Adrenal gland (tissue), 12 donors: ENCODE data around the gene DFFB. TPM values are rescaled to one million over a fixed set of nuclear protein-coding genes. Genes with fewer than 3 reads are reported as not detected.

ENCODE experiments used
- DNase-seq, 7 donors: peaks; one replicate each; pipeline ENCODE4 v3.0.0-alpha.2; 2019 to 2020
- H3K27ac ChIP-seq, 5 donors: fragments of 200-600 bp; sonication (generic) in 4 of 5; 1 replicate in 3 of 5; 2 replicates in 2 of 5; pipeline versions ENCODE4 v1.5.1 to v1.8.0; 2016 to 2020; ENCODE audit warnings: mild to moderate bottlenecking in 1 of 5
- H3K27me3 ChIP-seq: fragments of 200-600 bp; 2 replicates; pipeline ENCODE4 v1.8.0; 2021
- H3K36me3 ChIP-seq, 2 donors: fragments of 200-600 bp; replicated peaks in 1 of 2; 1 replicate in 1 of 2; 2 replicates in 1 of 2; pipeline versions ENCODE4 v1.5.1 to v1.8.0; 2018 to 2022
- H3K4me1 ChIP-seq, 2 donors: fragments of 200-600 bp; replicated peaks in 1 of 2; 1 replicate in 1 of 2; 2 replicates in 1 of 2; pipeline versions ENCODE4 v1.5.1 to v1.8.0; 2018 to 2021
- H3K4me3 ChIP-seq, 4 donors: fragments of 200-600 bp; sonication (generic) in 3 of 4; one replicate each; pipeline ENCODE4 v1.5.1; 2016 to 2018
- H3K9me3 ChIP-seq, 3 donors: fragments of 200-600 bp; sonication (generic) in 1 of 3; replicated peaks in 1 of 3; 1 replicate in 2 of 3; 2 replicates in 1 of 3; pipeline versions ENCODE4 v1.5.1 to v1.8.0; 2016 to 2021
- POLR2A ChIP-seq, 2 donors: fragments of 450-650 bp; IDR thresholded peaks; one replicate each; pipeline ENCODE4 v1.6.1; 2017; ENCODE audit warnings: antibody characterized with exemption in 2 of 2, mild to moderate bottlenecking in 2 of 2, moderate library complexity in 1 of 2
- WGBS, 4 donors: extraction: QIAGEN DNeasy Blood & Tissue Kit in 2 of 4; methylation state at CpG; one replicate each; pipeline versions ENCODE4 v1.1.5 to v1.1.7; 2013 to 2017; 5-methylcytosine and 5-hydroxymethylcytosine counted together
- intact Hi-C, 2 donors: fragments of 100-400 bp; cut with DNase I; formaldehyde crosslinking; loops; one replicate each; pipeline versions ENCODE4 v1.14.1 to v1.15.0; 2022 to 2023
- polyA plus RNA-seq, 3 donors: library from polyadenylated mRNA; stranded (reverse); fragments of 200-250 nt in 2 of 3; fragments of 350-450 nt in 1 of 3; fragmentation: Illumina TruSeq in 1 of 3; extraction: RNeasy Lipid Tissue Mini Kit (QIAGEN cat#74804) in 1 of 3; gene quantifications; one replicate each; pipeline ENCODE4 v1.2.3, GENCODE V29; 2013 to 2014
- total RNA-seq, 9 donors: library from RNA; depleted of rRNA in 4 of 9; stranded (reverse); fragments of >200 nt in 4 of 9; fragments of 120-200 nt in 1 of 9; fragmentation: NEBNext Ultra II Directional in 1 of 9; extraction: Animal tissue kit (Norgen Biotek cat#: 25700) in 1 of 9; gene quantifications; one replicate each; pipeline versions ENCODE4 v1.1.0 to v1.2.4, GENCODE V29; 2013 to 2023
- TF ChIP-seq, protein P1 (sequence below), 6 experiments: fragments of 450-650 bp in 4 of 6; fragments of 200-600 bp in 2 of 6; sonication (generic) in 1 of 6; IDR thresholded peaks; 1 replicate in 5 of 6; 2 replicates in 1 of 6; pipeline versions ENCODE4 v1.5.1 to v1.8.0; 2016 to 2021; ENCODE audit warnings: antibody characterized with exemption in 6 of 6, mild to moderate bottlenecking in 2 of 6, moderate library complexity in 1 of 6
- donor health status: healthy with polysubstance abuse.
- donor health status: Bipolar disorder and iron deficiency.
- donor health status: DM: yes; HTN: yes; CAD: no.
- donor health status: DM: no; HTN: no; CAD: no.
- donor health status: DM: no; HTN: no; CAD: no.
- donor health status: DM: yes; HTN: yes; CAD: no.

Gene DFFB
- total and polyA plus RNA-seq, 12 donors: 1.8 to 13.4 (median 5.2) TPM

DNA sequence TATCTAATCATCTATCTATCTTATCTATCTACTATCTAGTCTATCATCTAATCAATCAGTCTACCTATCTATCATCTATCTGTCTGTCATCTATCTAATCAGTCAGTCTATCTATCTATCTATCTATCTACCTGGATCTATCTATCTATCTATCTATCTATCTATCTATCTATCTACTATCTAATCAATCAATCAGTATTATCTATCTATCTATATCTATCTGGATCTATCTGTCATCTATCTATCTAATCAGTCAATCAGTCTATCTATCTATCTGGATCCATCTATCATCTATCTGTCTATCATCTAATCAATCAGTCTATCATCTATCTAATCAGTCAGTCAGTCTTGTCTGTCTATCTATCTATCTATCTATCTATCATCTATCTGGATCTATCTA lies 69.7 kb downstream of the DFFB start:
- no peaks in the 10 kb centered on the region for H3K36me3 ChIP-seq
- intact Hi-C loops: no loop called here
- no peak overlapping the region for H3K27ac ChIP-seq
- no peaks in the 10 kb centered on the region for H3K4me1 ChIP-seq
- TF ChIP-seq, protein P1, sequence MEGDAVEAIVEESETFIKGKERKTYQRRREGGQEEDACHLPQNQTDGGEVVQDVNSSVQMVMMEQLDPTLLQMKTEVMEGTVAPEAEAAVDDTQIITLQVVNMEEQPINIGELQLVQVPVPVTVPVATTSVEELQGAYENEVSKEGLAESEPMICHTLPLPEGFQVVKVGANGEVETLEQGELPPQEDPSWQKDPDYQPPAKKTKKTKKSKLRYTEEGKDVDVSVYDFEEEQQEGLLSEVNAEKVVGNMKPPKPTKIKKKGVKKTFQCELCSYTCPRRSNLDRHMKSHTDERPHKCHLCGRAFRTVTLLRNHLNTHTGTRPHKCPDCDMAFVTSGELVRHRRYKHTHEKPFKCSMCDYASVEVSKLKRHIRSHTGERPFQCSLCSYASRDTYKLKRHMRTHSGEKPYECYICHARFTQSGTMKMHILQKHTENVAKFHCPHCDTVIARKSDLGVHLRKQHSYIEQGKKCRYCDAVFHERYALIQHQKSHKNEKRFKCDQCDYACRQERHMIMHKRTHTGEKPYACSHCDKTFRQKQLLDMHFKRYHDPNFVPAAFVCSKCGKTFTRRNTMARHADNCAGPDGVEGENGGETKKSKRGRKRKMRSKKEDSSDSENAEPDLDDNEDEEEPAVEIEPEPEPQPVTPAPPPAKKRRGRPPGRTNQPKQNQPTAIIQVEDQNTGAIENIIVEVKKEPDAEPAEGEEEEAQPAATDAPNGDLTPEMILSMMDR (IDR thresholded peaks at IDR 0.05): no peak
- no peak for TF ChIP-seq POLR2A (IDR thresholded peaks at IDR 0.05)
- H3K9me3 ChIP-seq: no peaks in the 10 kb centered on the region
- H3K4me3 ChIP-seq: no peak overlapping the region
- no peaks in the 10 kb centered on the region for H3K27me3 ChIP-seq
- no peak for DNase-seq

DNA sequence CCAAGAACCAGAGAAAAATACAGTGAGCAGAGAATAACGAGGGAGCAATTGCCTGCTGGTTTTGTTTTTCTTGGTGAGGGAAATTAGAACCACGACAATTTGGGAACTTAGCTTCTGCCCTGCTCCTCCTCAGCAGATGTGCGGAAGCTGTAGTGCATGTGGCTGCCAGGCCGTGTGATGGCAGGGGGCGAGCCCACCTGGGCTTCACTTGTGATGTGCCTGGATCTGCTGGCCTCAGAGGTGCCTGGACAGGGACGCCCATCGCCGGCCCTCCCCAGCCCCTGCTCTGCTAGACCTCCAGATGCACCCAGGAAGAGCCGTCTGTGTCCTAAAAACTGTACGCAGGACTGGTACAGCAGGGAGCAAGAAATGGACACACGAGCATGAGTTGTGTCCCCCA lies 71.3 kb downstream of the DFFB start:
- no peaks in the 10 kb centered on the region for H3K36me3 ChIP-seq
- no peak overlapping the region for H3K4me3 ChIP-seq
- no peak overlapping the region for H3K27ac ChIP-seq
- TF ChIP-seq, protein P1 (IDR thresholded peaks at IDR 0.05): no peak
- no peak for TF ChIP-seq POLR2A (IDR thresholded peaks at IDR 0.05)
- no peaks in the 10 kb centered on the region for H3K4me1 ChIP-seq
- intact Hi-C loops: no loop called here
- no peaks in the 10 kb centered on the region for H3K27me3 ChIP-seq
- no peak for DNase-seq
- no peaks in the 10 kb centered on the region for H3K9me3 ChIP-seq
- WGBS, 4 donors: 56 to 75% (median 68%) methylated on average over 9 to 11 of the region's 11 CpGs

DNA sequence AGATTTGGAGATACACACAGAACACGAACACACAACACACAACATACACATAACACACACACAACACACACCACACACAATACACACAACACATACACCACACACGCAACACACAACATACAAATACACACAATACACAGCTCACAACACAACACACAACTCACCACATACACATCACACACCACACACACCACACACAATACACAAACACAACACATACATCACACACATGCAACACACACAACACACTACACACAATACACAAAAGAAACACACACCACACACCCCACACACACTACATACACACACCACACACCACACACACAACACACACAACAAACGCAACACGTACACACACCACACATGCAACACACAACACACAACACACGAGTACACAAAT lies 71.8 kb downstream of the DFFB start:
- intact Hi-C loops: no loop called here
- no peak for DNase-seq
- H3K9me3 ChIP-seq: no peaks in the 10 kb centered on the region
- no peaks in the 10 kb centered on the region for H3K36me3 ChIP-seq
- TF ChIP-seq, protein P1 (IDR thresholded peaks at IDR 0.05): no peak
- no peak for TF ChIP-seq POLR2A (IDR thresholded peaks at IDR 0.05)
- H3K27ac ChIP-seq: no peak overlapping the region
- 76 to 81% (median 79%) methylated on average over 5 of the region's 5 CpGs for WGBS, 4 donors
- no peak overlapping the region for H3K4me3 ChIP-seq
- H3K4me1 ChIP-seq: no peaks in the 10 kb centered on the region
- H3K27me3 ChIP-seq: no peaks in the 10 kb centered on the region

GRCh38 chr1:3930301-3931006 lies 73.2 kb downstream of the DFFB start:
- intact Hi-C loops: no loop called here
- Histone ChIP-seq H3K27me3 (no peaks in the 10 kb centered on the region), H3K4me3 (no peak overlapping the region), H3K4me1 (no peaks in the 10 kb centered on the region), H3K9me3 (no peaks in the 10 kb centered on the region), H3K36me3 (no peaks in the 10 kb centered on the region), H3K27ac (no peak overlapping the region)
- TF ChIP-seq POLR2A (IDR thresholded peaks at IDR 0.05): no peak
- no peak for DNase-seq
- WGBS, 4 donors: 63 to 76% (median 70%) methylated on average over 8 to 10 of the region's 10 CpGs
